Measurements from ENCODE around the gene KCNB1. TPM values are rescaled to one million over a fixed set of nuclear protein-coding genes. Genes with fewer than 3 reads are reported as not detected.

The KCNB1 gene
- total RNA-seq, 1 donor from 2014 or later: 6.1 TPM

GRCh38 chr20:49501917-49502316 lies 19.4 kb upstream of the KCNB1 start:
- DNase-seq (ENCODE audit: low read depth): no peak

- DNase-seq (ENCODE audit: low read depth): peak; percentile 47
Measured at GRCh38 chr20:49497398-49497669, 14.9 kb upstream of the KCNB1 start.

GRCh38 chr20:49496553-49497397 lies 14.3 kb upstream of the KCNB1 start:
- peak; percentile 53 for DNase-seq (ENCODE audit: low read depth)

- DNase-seq (ENCODE audit: low read depth): no peak
Measured at GRCh38 chr20:49496043-49496442, 13.6 kb upstream of the KCNB1 start.

- DNase-seq (ENCODE audit: low read depth): no peak
Measured at GRCh38 chr20:49490689-49491088, 8.2 kb upstream of the KCNB1 start.

GRCh38 chr20:49489688-49490087 lies 7.2 kb upstream of the KCNB1 start:
- no peak for DNase-seq (ENCODE audit: low read depth)

GRCh38 chr20:49486064-49486463 lies 3.6 kb upstream of the KCNB1 start:
- DNase-seq (ENCODE audit: low read depth): no peak

GRCh38 chr20:49485563-49485962 lies 3.1 kb upstream of the KCNB1 start:
- DNase-seq (ENCODE audit: low read depth): no peak

GRCh38 chr20:49484180-49485140 lies 2.0 kb upstream of the KCNB1 start:
- peak; percentile 84 for DNase-seq (ENCODE audit: low read depth)

- DNase-seq (ENCODE audit: low read depth): no peak
Measured at GRCh38 chr20:49483696-49484123, 1.2 kb upstream of the KCNB1 start.

- DNase-seq (ENCODE audit: low read depth): peak; percentile 24
Measured at GRCh38 chr20:49483018-49483695, 689 bp upstream of the KCNB1 start.

GRCh38 chr20:49482173-49482572 lies 295 bp downstream of the KCNB1 start:
- no peak for DNase-seq (ENCODE audit: low read depth)

GRCh38 chr20:49481116-49481515 lies 1.4 kb downstream of the KCNB1 start:
- DNase-seq (ENCODE audit: low read depth): no peak

GRCh38 chr20:49480236-49480635 lies 2.2 kb downstream of the KCNB1 start:
- DNase-seq (ENCODE audit: low read depth): no peak

- no peak for DNase-seq (ENCODE audit: low read depth)
Measured at GRCh38 chr20:49479785-49480184, 2.7 kb downstream of the KCNB1 start.

GRCh38 chr20:49478754-49479689 lies 3.4 kb downstream of the KCNB1 start:
- DNase-seq (ENCODE audit: low read depth): no peak

GRCh38 chr20:49478266-49478665 lies 4.2 kb downstream of the KCNB1 start:
- no peak for DNase-seq (ENCODE audit: low read depth)

GRCh38 chr20:49477200-49477599 lies 5.3 kb downstream of the KCNB1 start:
- DNase-seq (ENCODE audit: low read depth): no peak

- DNase-seq (ENCODE audit: low read depth): no peak
Measured at GRCh38 chr20:49476016-49476355, 6.5 kb downstream of the KCNB1 start.

- DNase-seq (ENCODE audit: low read depth): no peak
Measured at GRCh38 chr20:49475292-49476015, 7.0 kb downstream of the KCNB1 start.
